Stimulated activated CD4-positive, alpha-beta T cell treated with anti-CD3 and anti-CD28 coated beads, Interleukin-15, amount 100 ng/mL, for 1 hour (primary cell): ENCODE results near the gene MVB12B.

Experiments used
- DNase-seq, 2 donors: peaks; one replicate each; pipeline ENCODE4 v3.0.0-alpha.2; 2020; ENCODE audit warnings: low read depth in 1 of 2, low spot score in 1 of 2

MVB12B gene

GRCh38 chr9:126424511-126424910 lies 97.9 kb downstream of the MVB12B start:
- DNase-seq, result no peak

GRCh38 chr9:126428534-126429175 lies 102.0 kb downstream of the MVB12B start:
- no peak for DNase-seq

- DNase-seq, result no peak
Measured at GRCh38 chr9:126429190-126429589, 102.6 kb downstream of the MVB12B start.

GRCh38 chr9:126430124-126430523 lies 103.5 kb downstream of the MVB12B start:
- no peak for DNase-seq

GRCh38 chr9:126431077-126431742 lies 104.6 kb downstream of the MVB12B start:
- DNase-seq, result no peak

- DNase-seq, result no peak
Measured at GRCh38 chr9:126432659-126433058, 106.0 kb downstream of the MVB12B start.

GRCh38 chr9:126435105-126435504 lies 108.5 kb downstream of the MVB12B start:
- no peak for DNase-seq

GRCh38 chr9:126435626-126436025 lies 109.0 kb downstream of the MVB12B start:
- DNase-seq, result no peak

- DNase-seq, result no peak
Measured at GRCh38 chr9:126436545-126437267, 110.1 kb downstream of the MVB12B start.

GRCh38 chr9:126437268-126437666 lies 110.6 kb downstream of the MVB12B start:
- DNase-seq, result no peak

- DNase-seq, result no peak
Measured at GRCh38 chr9:126437701-126438100, 111.1 kb downstream of the MVB12B start.

- DNase-seq, result no peak
Measured at GRCh38 chr9:126438741-126439401, 112.2 kb downstream of the MVB12B start.

GRCh38 chr9:126439402-126439765 lies 112.8 kb downstream of the MVB12B start:
- DNase-seq, result no peak

GRCh38 chr9:126439883-126440653 lies 113.4 kb downstream of the MVB12B start:
- no peak for DNase-seq

- DNase-seq, result no peak
Measured at GRCh38 chr9:126440940-126441339, 114.3 kb downstream of the MVB12B start.

GRCh38 chr9:126442636-126443035 lies 116.0 kb downstream of the MVB12B start:
- DNase-seq, result no peak

- DNase-seq, result no peak
Measured at GRCh38 chr9:126443144-126443543, 116.5 kb downstream of the MVB12B start.

GRCh38 chr9:126448136-126448535 lies 121.5 kb downstream of the MVB12B start:
- DNase-seq, result no peak

- no peak for DNase-seq
Measured at GRCh38 chr9:126448865-126449577, 122.4 kb downstream of the MVB12B start.
